WTC11 (cell line): ENCODE results near the gene OTUB2. TPM values are rescaled to one million over a fixed set of nuclear protein-coding genes. Genes with fewer than 3 reads are reported as not detected.

Experiments used
- ATAC-seq: fragments of 200-7000 bp; cut with Tn5 transposase; 2 replicates; pipeline ENCODE4 v1.10.0; 2021; ENCODE audit warnings: mild to moderate bottlenecking, moderate library complexity
- CTCF ChIA-PET: fragments of 300-600 bp; sonication (Branson Sonifier 250); formaldehyde crosslinking; loops from one replicate; lab custom pipeline; 2021; ENCODE audit warnings: antibody characterized with exemption; lab: Charles Lee
- POLR2A ChIA-PET: fragments of 350-600 bp; sonication (Branson Sonifier 250); formaldehyde crosslinking; loops from one replicate; lab custom pipeline; 2021; ENCODE audit warnings: antibody characterized with exemption; lab: Charles Lee
- DNase-seq: peaks from one replicate; pipeline ENCODE4 v3.0.0; 2021; ENCODE audit warnings: low spot score
- H3K27ac Mint-ChIP-seq: 2 replicates; pipeline ENCODE4 v1.8.0; 2021; ENCODE audit warnings: mixed read lengths
- H3K27me3 Mint-ChIP-seq: 2 replicates; pipeline ENCODE4 v1.8.0; 2021; ENCODE audit warnings: low read depth, mild to moderate bottlenecking, moderate library complexity, mixed read lengths
- H3K36me3 Mint-ChIP-seq: 2 replicates; pipeline ENCODE4 v1.8.0; 2021; ENCODE audit warnings: mixed read lengths
- H3K4me1 Mint-ChIP-seq: 2 replicates; pipeline ENCODE4 v1.8.0; 2022; ENCODE audit warnings: mixed read lengths
- H3K4me3 Mint-ChIP-seq: 2 replicates; pipeline ENCODE4 v1.8.0; 2021; ENCODE audit warnings: mild to moderate bottlenecking, moderate library complexity, mixed read lengths
- H3K9me3 Mint-ChIP-seq: 2 replicates; pipeline ENCODE4 v1.8.0; 2021; ENCODE audit warnings: mixed read lengths
- CTCF ChIP-seq: fragments of 200-600 bp; IDR thresholded peaks from 2 replicates; pipeline ENCODE4 v1.8.0; 2022; ENCODE audit warnings: antibody characterized with exemption
- ERG ChIP-seq: fragments of 250-450 bp; sonication (Bioruptor Pico); IDR thresholded peaks from 2 replicates; pipeline ENCODE4 v1.8.0; 2021; ENCODE audit warnings: mild to moderate bottlenecking
- ESRRA ChIP-seq: sonication (generic); formaldehyde crosslinking; IDR thresholded peaks from 2 replicates; pipeline ENCODE4 v1.8.1; 2022; ENCODE audit warnings: mild to moderate bottlenecking, missing genetic modification reagents, borderline replicate concordance
- FOXJ3 ChIP-seq: sonication (generic); formaldehyde crosslinking; IDR thresholded peaks from 2 replicates; pipeline ENCODE4 v1.9.0; 2021; ENCODE audit warnings: missing genetic modification reagents, mild to moderate bottlenecking, borderline replicate concordance
- GABPB1 ChIP-seq: sonication (generic); formaldehyde crosslinking; IDR thresholded peaks from 2 replicates; pipeline ENCODE4 v1.8.1; 2023; ENCODE audit warnings: mild to moderate bottlenecking, missing genetic modification reagents
- GTF2I ChIP-seq: fragments of 250-450 bp; sonication (Bioruptor Pico); conservative IDR thresholded peaks from 2 replicates; pipeline ENCODE4 v1.4.0; 2021; ENCODE audit warnings: mild to moderate bottlenecking
- JAZF1 ChIP-seq: fragments of 250-450 bp; sonication (Bioruptor Pico); IDR thresholded peaks from 2 replicates; pipeline ENCODE4 v1.9.0; 2021; ENCODE audit warnings: moderate library complexity, mild to moderate bottlenecking, inconsistent platforms
- MXD4 ChIP-seq: fragments of 250-450 bp; sonication (Bioruptor Pico); IDR thresholded peaks from 2 replicates; pipeline ENCODE4 v1.8.0; 2021; ENCODE audit warnings: mild to moderate bottlenecking, moderate library complexity, borderline replicate concordance
- NFE2L1 ChIP-seq: sonication (generic); formaldehyde crosslinking; IDR thresholded peaks from 2 replicates; pipeline ENCODE4 v1.8.1; 2023; ENCODE audit warnings: missing genetic modification reagents
- SP1 ChIP-seq: sonication (generic); formaldehyde crosslinking; conservative IDR thresholded peaks from 2 replicates; pipeline ENCODE4 v1.8.1; 2022; ENCODE audit warnings: missing genetic modification reagents
- TP53 ChIP-seq: sonication (generic); formaldehyde crosslinking; IDR thresholded peaks from 2 replicates; pipeline ENCODE4 v1.8.1; 2023; ENCODE audit warnings: mild to moderate bottlenecking, missing genetic modification reagents
- ZBTB21 ChIP-seq: sonication (generic); formaldehyde crosslinking; IDR thresholded peaks from 2 replicates; pipeline ENCODE4 v1.8.1; 2023; ENCODE audit warnings: mild to moderate bottlenecking, missing genetic modification reagents, borderline replicate concordance
- ZMAT4 ChIP-seq: fragments of 250-450 bp; sonication (Bioruptor Pico); IDR thresholded peaks from 2 replicates; pipeline ENCODE4 v1.9.0; 2021; ENCODE audit warnings: mild to moderate bottlenecking
- ZNF263 ChIP-seq: sonication (generic); formaldehyde crosslinking; IDR thresholded peaks from 2 replicates; pipeline ENCODE4 v1.8.1; 2022; ENCODE audit warnings: low read depth, mild to moderate bottlenecking, moderate library complexity, missing genetic modification reagents
- ZNF317 ChIP-seq: sonication (generic); formaldehyde crosslinking; IDR thresholded peaks from 2 replicates; pipeline ENCODE4 v1.8.1; 2023; ENCODE audit warnings: low read depth, mild to moderate bottlenecking, moderate library complexity, missing genetic modification reagents, borderline replicate concordance
- ZNF512 ChIP-seq: sonication (generic); formaldehyde crosslinking; IDR thresholded peaks from 2 replicates; pipeline ENCODE4 v1.8.1; 2022; ENCODE audit warnings: missing genetic modification reagents, borderline replicate concordance
- total RNA-seq: library from RNA; stranded (reverse); gene quantifications from 3 replicates; pipeline ENCODE4 v1.2.3, GENCODE V29; 2021

Gene OTUB2
- total RNA-seq, 1 experiment from 2014 or later: 3.5 TPM

GRCh38 chr14:94001016-94001415 is 25.1 kb upstream of the OTUB2 start:
- ATAC-seq: no peak
- peaks cover 4% of the 10 kb centered on the region; the same call in 1 of the 2 replicates for H3K4me1 Mint-ChIP-seq
- DNase-seq: no peak
- H3K4me3 Mint-ChIP-seq: no peak overlapping the region
- TF ChIP-seq FOXJ3 (CRISPR knock-in tag): no peak
- no peak for TF ChIP-seq ZMAT4 (CRISPR knock-in tag)
- no peak for TF ChIP-seq GABPB1 (CRISPR knock-in tag)
- no peak overlapping the region for H3K27ac Mint-ChIP-seq
- no peaks in the 10 kb centered on the region for H3K9me3 Mint-ChIP-seq
- H3K27me3 Mint-ChIP-seq: peaks cover 4% of the 10 kb centered on the region; the same call in 1 of the 2 replicates
- no peaks in the 10 kb centered on the region for H3K36me3 Mint-ChIP-seq
- CTCF ChIA-PET: interaction anchor here (0.7 to 9.0 kb wide), 10 partner anchors 9 to 94 kb away, joined by 3 to 230 read pairs (median 4); partner anchors contain the start of gene OTUB2
- POLR2A ChIA-PET: no interaction called here

GRCh38 chr14:94001501-94002396 is 24.4 kb upstream of the OTUB2 start:
- CTCF ChIA-PET: interaction anchor here (0.6 to 9.0 kb wide), 11 partner anchors 9 to 63 kb away, joined by 3 to 230 read pairs (median 4); partner anchors contain the start of gene OTUB2
- H3K36me3 Mint-ChIP-seq: no peaks in the 10 kb centered on the region
- peaks cover 4% of the 10 kb centered on the region; the same call in 1 of the 2 replicates for H3K27me3 Mint-ChIP-seq
- H3K27ac Mint-ChIP-seq: no peak overlapping the region
- peak; percentile 69 for DNase-seq
- peak; percentile 95 for TF ChIP-seq CTCF
- 0 out of 2 replicates have a peak, but pooled peaks have one; percentile 29 for TF ChIP-seq SP1
- TF ChIP-seq ERG (CRISPR knock-in tag): no peak
- 0 out of 2 replicates have a peak, but pooled peaks have one; percentile 8 for TF ChIP-seq GTF2I (CRISPR knock-in tag)
- no peak overlapping the region for H3K4me3 Mint-ChIP-seq
- POLR2A ChIA-PET: no interaction called here
- H3K4me1 Mint-ChIP-seq: 0 out of 2 replicates have a peak, but pooled peaks cover 3% of the 10 kb centered on the region
- peak; percentile 95 for ATAC-seq
- H3K9me3 Mint-ChIP-seq: no peaks in the 10 kb centered on the region

GRCh38 chr14:94003397-94003796 is 22.7 kb upstream of the OTUB2 start:
- ChIA-PET CTCF (interaction anchor here (0.9 to 9.0 kb wide), 4 partner anchors 32 to 67 kb away, joined by 3 to 230 read pairs (median 29); no protein-coding TSS in a partner anchor), POLR2A (no interaction called here)
- no peaks in the 10 kb centered on the region for H3K36me3 Mint-ChIP-seq
- no peaks in the 10 kb centered on the region for H3K9me3 Mint-ChIP-seq
- 0 out of 2 replicates have a peak, but pooled peaks cover 3% of the 10 kb centered on the region for H3K4me1 Mint-ChIP-seq
- DNase-seq: no peak
- TF ChIP-seq ZBTB21 (CRISPR knock-in tag): no peak
- TF ChIP-seq ZNF512 (CRISPR knock-in tag): no peak
- no peak for TF ChIP-seq ZNF317 (CRISPR knock-in tag)
- TF ChIP-seq ZNF263 (CRISPR knock-in tag): no peak
- TF ChIP-seq ESRRA (CRISPR knock-in tag): no peak
- TF ChIP-seq JAZF1 (CRISPR knock-in tag): no peak
- TF ChIP-seq NFE2L1: no peak
- TF ChIP-seq GTF2I (CRISPR knock-in tag): no peak
- TF ChIP-seq TP53: no peak
- TF ChIP-seq MXD4 (CRISPR knock-in tag): no peak
- peaks cover 4% of the 10 kb centered on the region; the same call in 1 of the 2 replicates for H3K27me3 Mint-ChIP-seq
- no peak overlapping the region for H3K27ac Mint-ChIP-seq
- no peak overlapping the region for H3K4me3 Mint-ChIP-seq
- no peak for ATAC-seq
